ENCODE data around the gene TRIM8. TPM values are rescaled to one million over a fixed set of nuclear protein-coding genes. Genes with fewer than 3 reads are reported as not detected.

The TRIM8 gene
- total and polyA plus RNA-seq, 7 experiments from 2014 or later = 23.9 to 88.7 (median 58.2) TPM

GRCh38 chr10:102670871-102671434 is 26.7 kb downstream of the TRIM8 start:
- H3K4me3 ChIP-seq (ENCODE audit: low read length) = no peak overlapping the region
- Mint-ChIP-seq H3K9me3 (no peaks in the 10 kb centered on the region), H3K27me3 (no peaks in the 10 kb centered on the region), H3K36me3 (peaks cover 0 to 4% (median 0%) of the 10 kb centered on the region in 5 donors), H3K4me3 (no peak overlapping the region), H3K27ac (peak overlapping the region in 3 of 9 donors; percentile 12 to 52 (median 36)), H3K4me1 (peaks cover 39 to 72% (median 56%) of the 10 kb centered on the region in 7 donors)
- POLR2A ChIA-PET = interaction anchor here (1.2 to 11.1 kb wide), 5 partner anchors 10 to 44 kb away, joined by 3 to 169 read pairs (median 7); partner anchors contain the start of genes ARL3, SFXN2 and TRIM8
- CTCF ChIA-PET = interaction anchor here (1.4 to 3.0 kb wide), 3 partner anchors 17 to 29 kb away, joined by 3 to 12 read pairs (median 5); no protein-coding TSS in a partner anchor
- peaks cover 18 to 41% of the 10 kb centered on the region in 2 donors for H3K4me1 ChIP-seq (ENCODE audit: control insufficient read depth in 2 of 2, insufficient read depth in 2 of 2, low read length in 2 of 2)
- no peaks in the 10 kb centered on the region for H3K9me3 ChIP-seq (ENCODE audit: control insufficient read depth in 2 of 3, low read length in 3 of 3)
- no peak overlapping the region for H3K27ac ChIP-seq (ENCODE audit: low read depth, low read length)
- ATAC-seq (no peak), DNase-seq (no peak)
- no peaks in the 10 kb centered on the region for H3K36me3 ChIP-seq (ENCODE audit: control insufficient read depth in 2 of 3, insufficient read depth in 3 of 3, low read length in 3 of 3)
- no peaks in the 10 kb centered on the region for H3K27me3 ChIP-seq (ENCODE audit: control insufficient read depth in 2 of 2, insufficient read depth in 2 of 2, low read length in 2 of 2)
- intact Hi-C loops (cut with micrococcal nuclease) = loop anchor here in 1 of 2 donors (5.0 kb wide), 1 partner anchor 59 kb away; no protein-coding TSS in a partner anchor

GRCh38 chr10:102673236-102673818 is 29.0 kb downstream of the TRIM8 start:
- no peaks in the 10 kb centered on the region for H3K9me3 ChIP-seq (ENCODE audit: control insufficient read depth in 2 of 3, low read length in 3 of 3)
- DNase-seq = no peak
- H3K27ac ChIP-seq (ENCODE audit: low read depth, low read length) = peak overlapping the region; percentile 85
- CTCF ChIA-PET = interaction anchor here (0.6 to 3.5 kb wide), 6 partner anchors 10 to 502 kb away, joined by 3 to 22 read pairs (median 4); partner anchors contain the start of gene TRIM8
- H3K36me3 ChIP-seq (ENCODE audit: control insufficient read depth in 2 of 3, insufficient read depth in 3 of 3, low read length in 3 of 3) = no peaks in the 10 kb centered on the region
- H3K27ac Mint-ChIP-seq = peak overlapping the region; percentile 75 to 97 (median 91)
- no peaks in the 10 kb centered on the region for H3K27me3 Mint-ChIP-seq
- POLR2A ChIA-PET = interaction anchor here (1.0 to 11.1 kb wide), 9 partner anchors 10 to 170 kb away, joined by 3 to 169 read pairs (median 17); partner anchors contain the start of genes ARL3, SFXN2, SUFU and TRIM8
- no peaks in the 10 kb centered on the region for H3K27me3 ChIP-seq (ENCODE audit: control insufficient read depth in 2 of 2, insufficient read depth in 2 of 2, low read length in 2 of 2)
- no peak for ATAC-seq
- peaks cover 18 to 46% of the 10 kb centered on the region in 2 donors for H3K4me1 ChIP-seq (ENCODE audit: control insufficient read depth in 2 of 2, insufficient read depth in 2 of 2, low read length in 2 of 2)
- peaks cover 33 to 83% (median 58%) of the 10 kb centered on the region in 7 donors for H3K4me1 Mint-ChIP-seq
- peaks cover 0 to 1% (median 0%) of the 10 kb centered on the region in 5 donors for H3K36me3 Mint-ChIP-seq
- H3K4me3 Mint-ChIP-seq = peak overlapping the region; percentile 78 to 93 (median 85)
- peak overlapping the region; percentile 52 for H3K4me3 ChIP-seq (ENCODE audit: low read length)
- H3K9me3 Mint-ChIP-seq = no peaks in the 10 kb centered on the region
- intact Hi-C loops (cut with micrococcal nuclease) = loop anchor here in 1 of 2 donors (5.0 kb wide), 1 partner anchor 61 kb away; no protein-coding TSS in a partner anchor

GRCh38 chr10:102673819-102674511 is 29.7 kb downstream of the TRIM8 start:
- Histone ChIP-seq H3K27me3 (ENCODE audit: control insufficient read depth in 2 of 2, insufficient read depth in 2 of 2, low read length in 2 of 2) (no peaks in the 10 kb centered on the region), H3K9me3 (ENCODE audit: control insufficient read depth in 2 of 3, low read length in 3 of 3) (no peaks in the 10 kb centered on the region), H3K4me3 (ENCODE audit: low read length) (peak overlapping the region; percentile 52), H3K36me3 (ENCODE audit: control insufficient read depth in 2 of 3, insufficient read depth in 3 of 3, low read length in 3 of 3) (no peaks in the 10 kb centered on the region), H3K4me1 (ENCODE audit: control insufficient read depth in 2 of 2, insufficient read depth in 2 of 2, low read length in 2 of 2) (peaks cover 18 to 41% of the 10 kb centered on the region in 2 donors), H3K27ac (ENCODE audit: low read depth, low read length) (peak overlapping the region; percentile 85)
- CTCF ChIA-PET = interaction anchor here (0.6 to 3.5 kb wide), 7 partner anchors 11 to 90 kb away, joined by 3 to 22 read pairs (median 3); partner anchors contain the start of genes ARL3, SFXN2 and TRIM8
- no peaks in the 10 kb centered on the region for H3K9me3 Mint-ChIP-seq
- no peaks in the 10 kb centered on the region for H3K27me3 Mint-ChIP-seq
- POLR2A ChIA-PET = interaction anchor here (0.8 to 11.1 kb wide), 9 partner anchors 9 to 170 kb away, joined by 3 to 169 read pairs (median 17); partner anchors contain the start of genes ARL3, SFXN2, SUFU and TRIM8
- ATAC-seq = peak; percentile 91
- intact Hi-C loops (cut with micrococcal nuclease) = loop anchor here (1.0 to 5.0 kb wide), 7 partner anchors 13 to 172 kb away; partner anchors contain the start of genes ACTR1A (in 2 of the 2), ARL3 (in 1 of the 2), SFXN2 (in 1 of the 2) and WBP1L (in 1 of the 2)
- DNase-seq = peak; percentile 34 to 91 (median 89)
- H3K4me1 Mint-ChIP-seq = peaks cover 36 to 82% (median 58%) of the 10 kb centered on the region in 7 donors
- peak overlapping the region; percentile 78 to 93 (median 85) for H3K4me3 Mint-ChIP-seq
- peaks cover 0 to 1% (median 0%) of the 10 kb centered on the region in 5 donors for H3K36me3 Mint-ChIP-seq
- H3K27ac Mint-ChIP-seq = peak overlapping the region; percentile 75 to 97 (median 91)

GRCh38 chr10:102674566-102674965 is 30.3 kb downstream of the TRIM8 start:
- Mint-ChIP-seq H3K9me3 (no peaks in the 10 kb centered on the region), H3K36me3 (peaks cover 0 to 1% (median 0%) of the 10 kb centered on the region in 5 donors), H3K27me3 (no peaks in the 10 kb centered on the region), H3K4me1 (peaks cover 32 to 76% (median 52%) of the 10 kb centered on the region in 7 donors), H3K4me3 (peak overlapping the region; percentile 78 to 93 (median 85)), H3K27ac (peak overlapping the region; percentile 74 to 97 (median 91))
- intact Hi-C loops (cut with micrococcal nuclease) = loop anchor here (1.0 to 5.0 kb wide), 7 partner anchors 13 to 172 kb away; partner anchors contain the start of genes ACTR1A (in 2 of the 2), ARL3 (in 1 of the 2), SFXN2 (in 1 of the 2) and WBP1L (in 1 of the 2)
- Histone ChIP-seq H3K36me3 (ENCODE audit: control insufficient read depth in 2 of 3, insufficient read depth in 3 of 3, low read length in 3 of 3) (no peaks in the 10 kb centered on the region), H3K9me3 (ENCODE audit: control insufficient read depth in 2 of 3, low read length in 3 of 3) (no peaks in the 10 kb centered on the region), H3K4me1 (ENCODE audit: control insufficient read depth in 2 of 2, insufficient read depth in 2 of 2, low read length in 2 of 2) (peaks cover 18 to 36% of the 10 kb centered on the region in 2 donors), H3K27me3 (ENCODE audit: control insufficient read depth in 2 of 2, insufficient read depth in 2 of 2, low read length in 2 of 2) (no peaks in the 10 kb centered on the region), H3K4me3 (ENCODE audit: low read length) (peak overlapping the region; percentile 52), H3K27ac (ENCODE audit: low read depth, low read length) (peak overlapping the region; percentile 85)
- CTCF ChIA-PET = interaction anchor here (0.8 to 3.5 kb wide), 6 partner anchors 10 to 40 kb away, joined by 3 to 22 read pairs (median 6); partner anchors contain the start of genes ARL3, SFXN2 and TRIM8
- POLR2A ChIA-PET = interaction anchor here (0.8 to 11.1 kb wide), 11 partner anchors 9 to 278 kb away, joined by 3 to 169 read pairs (median 8); partner anchors contain the start of genes ARL3, SFXN2, SUFU and TRIM8
- peak in 4 of 9 donors; percentile 46 to 63 (median 56) for DNase-seq
- ATAC-seq = peak; percentile 58

GRCh38 chr10:102675011-102675665 is 30.9 kb downstream of the TRIM8 start:
- intact Hi-C loops (cut with micrococcal nuclease) = no loop called here
- H3K27me3 Mint-ChIP-seq = no peaks in the 10 kb centered on the region
- no peaks in the 10 kb centered on the region for H3K36me3 ChIP-seq (ENCODE audit: control insufficient read depth in 2 of 3, insufficient read depth in 3 of 3, low read length in 3 of 3)
- ChIA-PET POLR2A (interaction anchor here (0.8 to 11.1 kb wide), 10 partner anchors 8 to 278 kb away, joined by 3 to 169 read pairs (median 12); partner anchors contain the start of genes ARL3, SFXN2 and TRIM8), CTCF (interaction anchor here (0.6 to 3.5 kb wide), 10 partner anchors 10 to 175 kb away, joined by 3 to 22 read pairs (median 4); partner anchors contain the start of genes ARL3, SFXN2 and TRIM8)
- no peak for ATAC-seq
- H3K4me1 Mint-ChIP-seq = peaks cover 27 to 70% (median 49%) of the 10 kb centered on the region in 7 donors
- H3K9me3 Mint-ChIP-seq = no peaks in the 10 kb centered on the region
- H3K4me3 Mint-ChIP-seq = peak overlapping the region; percentile 78 to 93 (median 85)
- no peaks in the 10 kb centered on the region for H3K27me3 ChIP-seq (ENCODE audit: control insufficient read depth in 2 of 2, insufficient read depth in 2 of 2, low read length in 2 of 2)
- H3K4me3 ChIP-seq (ENCODE audit: low read length) = peak overlapping the region; percentile 52
- H3K27ac Mint-ChIP-seq = peak overlapping the region; percentile 74 to 97 (median 91)
- no peak for DNase-seq
- H3K9me3 ChIP-seq (ENCODE audit: control insufficient read depth in 2 of 3, low read length in 3 of 3) = no peaks in the 10 kb centered on the region
- peak overlapping the region; percentile 85 for H3K27ac ChIP-seq (ENCODE audit: low read depth, low read length)
- H3K4me1 ChIP-seq (ENCODE audit: control insufficient read depth in 2 of 2, insufficient read depth in 2 of 2, low read length in 2 of 2) = peaks cover 18 to 36% of the 10 kb centered on the region in 2 donors
- H3K36me3 Mint-ChIP-seq = peaks cover 0 to 1% (median 0%) of the 10 kb centered on the region in 5 donors

Measured in naive thymus-derived CD4-positive, alpha-beta T cell (primary cell).